C4-2B (cell line): ENCODE results near the gene WBP4.

ENCODE experiments used
- ZFX ChIP-seq: fragments of 450-650 bp; IDR thresholded peaks from 2 replicates; pipeline ENCODE4 v1.6.1; 2017
- TF ChIP-seq, protein P1 (sequence below): fragments of 450-650 bp; conservative IDR thresholded peaks from 2 replicates; pipeline ENCODE4 v1.5.1; 2017; ENCODE audit warnings: mild to moderate bottlenecking

DNA sequence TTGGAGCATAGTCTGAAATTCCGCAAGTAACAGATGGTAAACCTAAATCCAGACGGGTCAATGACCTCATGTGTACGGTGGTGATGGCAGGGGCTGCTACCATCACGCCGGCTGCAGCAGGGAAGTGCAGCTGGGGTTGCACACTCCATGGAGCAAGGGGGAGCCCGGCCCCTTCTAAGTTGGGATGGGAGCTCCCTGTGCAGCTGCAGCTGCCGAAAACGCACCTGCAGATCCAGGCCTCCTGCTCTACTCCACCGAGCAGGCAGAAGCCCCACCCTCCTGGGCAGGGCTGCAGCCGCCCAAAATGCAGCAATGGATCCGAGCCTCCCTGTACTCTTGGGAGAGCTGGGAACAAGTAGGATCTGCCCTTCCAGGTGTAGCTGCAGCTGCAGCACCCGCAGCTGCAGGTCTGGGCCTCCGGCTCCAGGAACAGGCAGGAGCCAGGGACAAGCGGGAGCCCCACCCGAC, 45.8 kb downstream of the WBP4 start:
- TF ChIP-seq, protein P1, sequence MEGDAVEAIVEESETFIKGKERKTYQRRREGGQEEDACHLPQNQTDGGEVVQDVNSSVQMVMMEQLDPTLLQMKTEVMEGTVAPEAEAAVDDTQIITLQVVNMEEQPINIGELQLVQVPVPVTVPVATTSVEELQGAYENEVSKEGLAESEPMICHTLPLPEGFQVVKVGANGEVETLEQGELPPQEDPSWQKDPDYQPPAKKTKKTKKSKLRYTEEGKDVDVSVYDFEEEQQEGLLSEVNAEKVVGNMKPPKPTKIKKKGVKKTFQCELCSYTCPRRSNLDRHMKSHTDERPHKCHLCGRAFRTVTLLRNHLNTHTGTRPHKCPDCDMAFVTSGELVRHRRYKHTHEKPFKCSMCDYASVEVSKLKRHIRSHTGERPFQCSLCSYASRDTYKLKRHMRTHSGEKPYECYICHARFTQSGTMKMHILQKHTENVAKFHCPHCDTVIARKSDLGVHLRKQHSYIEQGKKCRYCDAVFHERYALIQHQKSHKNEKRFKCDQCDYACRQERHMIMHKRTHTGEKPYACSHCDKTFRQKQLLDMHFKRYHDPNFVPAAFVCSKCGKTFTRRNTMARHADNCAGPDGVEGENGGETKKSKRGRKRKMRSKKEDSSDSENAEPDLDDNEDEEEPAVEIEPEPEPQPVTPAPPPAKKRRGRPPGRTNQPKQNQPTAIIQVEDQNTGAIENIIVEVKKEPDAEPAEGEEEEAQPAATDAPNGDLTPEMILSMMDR = no peak
- TF ChIP-seq ZFX = no peak
